PC-9 (cell line): ENCODE measurements around the gene ESPN.

Experiments used
- EZH2 ChIP-seq: fragments of 200-600 bp; sonication (generic); IDR thresholded peaks from 2 replicates; pipeline ENCODE4 v1.8.0; 2017; ENCODE audit warnings: antibody characterized with exemption, low read depth
- TF ChIP-seq, protein P1 (sequence below): fragments of 200-600 bp; sonication (generic); conservative IDR thresholded peaks from 2 replicates; pipeline ENCODE4 v1.6.1; 2017; ENCODE audit warnings: mixed run types, antibody characterized with exemption, mild to moderate bottlenecking, moderate library complexity

GRCh38 chr1:6483761-6484117 is 59.2 kb downstream of the ESPN start:
- TF ChIP-seq, protein P1, sequence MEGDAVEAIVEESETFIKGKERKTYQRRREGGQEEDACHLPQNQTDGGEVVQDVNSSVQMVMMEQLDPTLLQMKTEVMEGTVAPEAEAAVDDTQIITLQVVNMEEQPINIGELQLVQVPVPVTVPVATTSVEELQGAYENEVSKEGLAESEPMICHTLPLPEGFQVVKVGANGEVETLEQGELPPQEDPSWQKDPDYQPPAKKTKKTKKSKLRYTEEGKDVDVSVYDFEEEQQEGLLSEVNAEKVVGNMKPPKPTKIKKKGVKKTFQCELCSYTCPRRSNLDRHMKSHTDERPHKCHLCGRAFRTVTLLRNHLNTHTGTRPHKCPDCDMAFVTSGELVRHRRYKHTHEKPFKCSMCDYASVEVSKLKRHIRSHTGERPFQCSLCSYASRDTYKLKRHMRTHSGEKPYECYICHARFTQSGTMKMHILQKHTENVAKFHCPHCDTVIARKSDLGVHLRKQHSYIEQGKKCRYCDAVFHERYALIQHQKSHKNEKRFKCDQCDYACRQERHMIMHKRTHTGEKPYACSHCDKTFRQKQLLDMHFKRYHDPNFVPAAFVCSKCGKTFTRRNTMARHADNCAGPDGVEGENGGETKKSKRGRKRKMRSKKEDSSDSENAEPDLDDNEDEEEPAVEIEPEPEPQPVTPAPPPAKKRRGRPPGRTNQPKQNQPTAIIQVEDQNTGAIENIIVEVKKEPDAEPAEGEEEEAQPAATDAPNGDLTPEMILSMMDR, result no peak
- TF ChIP-seq EZH2, result no peak
